SK-N-SH (cell line): Measurements from ENCODE around the gene NDUFS3. TPM values are rescaled to one million over a fixed set of nuclear protein-coding genes. Genes with fewer than 3 reads are reported as not detected.

ENCODE experiments used
- CTCF ChIA-PET: fragments of 300-600, 350-600 bp; formaldehyde crosslinking; extraction: SDS; loops from one replicate; lab custom pipeline; 2021; lab: Yijun Ruan, JAX
- POLR2A ChIA-PET: fragments of 350-600 bp; sonication (Branson Sonifier 250); formaldehyde crosslinking; extraction: SDS; loops from one replicate; lab custom pipeline; 2020; ENCODE audit warnings: antibody characterized with exemption, inconsistent platforms; lab: Yijun Ruan, JAX
- DNase-seq: peaks from one replicate; pipeline ENCODE4 v3.0.0; 2012
- H2AFZ ChIP-seq: fragments of 200-600 bp; sonication (generic); 2 replicates; pipeline ENCODE4 v1.8.1; 2016; ENCODE audit warnings: antibody characterized with exemption, mild to moderate bottlenecking, low read depth
- H3F3A ChIP-seq: fragments of 200-600 bp; sonication (generic); replicated peaks from 2 replicates; pipeline ENCODE3; 2016; ENCODE audit warnings: antibody characterized with exemption, mild to moderate bottlenecking; ENCODE audit not compliant: insufficient read depth
- H3K27ac ChIP-seq, 2 experiments: fragments of 200-500 bp in 1 of 2; fragments of 200-600 bp in 1 of 2; sonication (Bioruptor generic) in 1 of 2; sonication (generic), shearing (Covaris generic) in 1 of 2; 2 replicates each; pipeline versions ENCODE4 v1.5.1 to v1.6.1; 2014 to 2016; ENCODE audit warnings: low read depth in 2 of 2, inconsistent platforms in 1 of 2, low read length in 1 of 2, mild to moderate bottlenecking in 1 of 2, mixed read lengths in 1 of 2
- H3K27me3 ChIP-seq: fragments of 200-600 bp; sonication (generic), shearing (Covaris generic); 2 replicates; pipeline ENCODE4 v1.6.1; 2016; ENCODE audit warnings: mixed run types; ENCODE audit not compliant: insufficient read depth
- H3K36me3 ChIP-seq, 2 experiments: fragments of 200-500 bp in 1 of 2; fragments of 200-600 bp in 1 of 2; sonication (Bioruptor generic) in 1 of 2; sonication (generic) in 1 of 2; replicated peaks in 1 of 2; 2 replicates each; pipeline versions ENCODE3 to v1.5.1; 2014 to 2016; ENCODE audit warnings: low read length in 1 of 2, mild to moderate bottlenecking in 1 of 2; ENCODE audit not compliant: insufficient read depth in 2 of 2, control insufficient read depth in 1 of 2
- H3K4me1 ChIP-seq, 2 experiments: fragments of 200-500 bp in 1 of 2; fragments of 200-600 bp in 1 of 2; sonication (Bioruptor generic) in 1 of 2; sonication (generic), shearing (Covaris generic) in 1 of 2; 2 replicates each; pipeline versions ENCODE4 v1.5.1 to v1.6.1; 2014 to 2016; ENCODE audit warnings: low read depth in 1 of 2, low read length in 1 of 2, mixed run types in 1 of 2; ENCODE audit not compliant: insufficient read depth in 2 of 2, control insufficient read depth in 1 of 2
- H3K4me2 ChIP-seq: fragments of 200-600 bp; sonication (generic), shearing (Covaris generic); 2 replicates; pipeline ENCODE4 v1.6.1; 2017; ENCODE audit warnings: mixed run types
- H3K4me3 ChIP-seq, 2 experiments: fragments of 200-500 bp in 1 of 2; fragments of 200-600 bp in 1 of 2; sonication (Bioruptor generic) in 1 of 2; sonication (generic), shearing (Covaris generic) in 1 of 2; 2 replicates each; pipeline versions ENCODE4 v1.5.1 to v1.8.1; 2014 to 2016; ENCODE audit warnings: low read depth in 2 of 2, inconsistent platforms in 1 of 2, low read length in 1 of 2, mild to moderate bottlenecking in 1 of 2, mixed read lengths in 1 of 2, moderate library complexity in 1 of 2
- H3K79me2 ChIP-seq: fragments of 200-600 bp; sonication (generic); 2 replicates; pipeline ENCODE4 v1.8.1; 2017; ENCODE audit warnings: mild to moderate bottlenecking; ENCODE audit not compliant: insufficient read depth
- H3K9ac ChIP-seq: fragments of 200-600 bp; sonication (generic); 2 replicates; pipeline ENCODE4 v1.6.1; 2017; ENCODE audit warnings: mixed run types
- H3K9me2 ChIP-seq: fragments of 200-600 bp; sonication (generic); 2 replicates; pipeline ENCODE4 v1.6.1; 2017; ENCODE audit warnings: mixed run types
- H3K9me3 ChIP-seq: fragments of 200-600 bp; sonication (generic); 2 replicates; pipeline ENCODE4 v1.6.1; 2017; ENCODE audit warnings: mixed run types, mild to moderate bottlenecking, moderate library complexity
- H4K20me1 ChIP-seq: fragments of 200-600 bp; sonication (generic); 2 replicates; pipeline ENCODE4 v1.6.1; 2017; ENCODE audit warnings: mild to moderate bottlenecking, mixed run types; ENCODE audit not compliant: insufficient read depth
- ELF1 ChIP-seq: IDR thresholded peaks from 2 replicates; pipeline ENCODE4 v1.4.0; 2012
- EP300 ChIP-seq, 2 experiments: IDR thresholded peaks; 2 replicates each; pipeline versions ENCODE4 v1.4.0 to v1.6.1; 2012; ENCODE audit warnings: borderline replicate concordance in 1 of 2, low read depth in 1 of 2, low read length in 1 of 2
- GABPA ChIP-seq: IDR thresholded peaks from 2 replicates; pipeline ENCODE4 v1.4.0; 2012; ENCODE audit warnings: low read depth, mild to moderate bottlenecking
- JUND ChIP-seq: IDR thresholded peaks from 2 replicates; pipeline ENCODE4 v1.4.0; 2012
- MEF2A ChIP-seq: IDR thresholded peaks from 2 replicates; pipeline ENCODE4 v1.4.0; 2012; ENCODE audit warnings: low read depth, borderline replicate concordance
- NFIC ChIP-seq: IDR thresholded peaks from 2 replicates; pipeline ENCODE4 v1.4.0; 2012; ENCODE audit warnings: borderline replicate concordance
- NRF1 ChIP-seq: IDR thresholded peaks from 2 replicates; pipeline ENCODE4 v1.6.1; 2012; ENCODE audit warnings: low read depth, mild to moderate bottlenecking, low read length
- RCOR1 ChIP-seq: fragments of 150-350 bp; IDR thresholded peaks from 2 replicates; pipeline ENCODE4 v1.6.1; 2017; ENCODE audit warnings: antibody characterized with exemption, low read length
- SIN3A ChIP-seq: IDR thresholded peaks from 2 replicates; pipeline ENCODE4 v1.6.1; 2012; ENCODE audit warnings: low read depth, mild to moderate bottlenecking, low read length, moderate library complexity, borderline replicate concordance
- SMC3 ChIP-seq: IDR thresholded peaks from 2 replicates; pipeline ENCODE4 v1.6.1; 2012; ENCODE audit warnings: low read depth, low read length, improper control_type of control experiment
- TEAD4 ChIP-seq: IDR thresholded peaks from 2 replicates; pipeline ENCODE4 v1.4.0; 2012; ENCODE audit warnings: mild to moderate bottlenecking, borderline replicate concordance; ENCODE audit not compliant: insufficient read depth
- USF2 ChIP-seq: fragments of 150-350 bp; IDR thresholded peaks from 2 replicates; pipeline ENCODE4 v1.6.1; 2017; ENCODE audit warnings: antibody characterized with exemption, low read length, low read depth, borderline replicate concordance
- WGBS: methylation state at CpG from one replicate; pipeline ENCODE4 v1.1.6; 2017; ENCODE audit warnings: low lambda C conversion rate; 5-methylcytosine and 5-hydroxymethylcytosine counted together
- polyA plus RNA-seq, 3 experiments: library from polyadenylated mRNA; depleted of rRNA; stranded (reverse); fragments of >200 nt; gene quantifications; 2 replicates each; pipeline ENCODE4 v1.2.3, GENCODE V29; 2012
- TF ChIP-seq, protein P1 (sequence below): fragments of 200-600 bp; sonication (generic); IDR thresholded peaks from 2 replicates; pipeline ENCODE4 v1.6.1; 2017; ENCODE audit warnings: antibody characterized with exemption, mild to moderate bottlenecking, moderate library complexity
- TF ChIP-seq, protein P2 (sequence below): IDR thresholded peaks from 2 replicates; pipeline ENCODE4 v1.4.0; 2012; ENCODE audit warnings: low read depth, borderline replicate concordance
- TF ChIP-seq, protein P3 (sequence below): IDR thresholded peaks from 2 replicates; pipeline ENCODE4 v1.4.0; 2012; ENCODE audit warnings: low read depth, borderline replicate concordance
- TF ChIP-seq, protein P4 (sequence below): IDR thresholded peaks from 2 replicates; pipeline ENCODE4 v1.4.0; 2012; ENCODE audit warnings: low read depth

NDUFS3 gene
- polyA plus RNA-seq, 1 of the 3 experiments (the other 2 are of a cell fraction), result 150 TPM

DNA sequence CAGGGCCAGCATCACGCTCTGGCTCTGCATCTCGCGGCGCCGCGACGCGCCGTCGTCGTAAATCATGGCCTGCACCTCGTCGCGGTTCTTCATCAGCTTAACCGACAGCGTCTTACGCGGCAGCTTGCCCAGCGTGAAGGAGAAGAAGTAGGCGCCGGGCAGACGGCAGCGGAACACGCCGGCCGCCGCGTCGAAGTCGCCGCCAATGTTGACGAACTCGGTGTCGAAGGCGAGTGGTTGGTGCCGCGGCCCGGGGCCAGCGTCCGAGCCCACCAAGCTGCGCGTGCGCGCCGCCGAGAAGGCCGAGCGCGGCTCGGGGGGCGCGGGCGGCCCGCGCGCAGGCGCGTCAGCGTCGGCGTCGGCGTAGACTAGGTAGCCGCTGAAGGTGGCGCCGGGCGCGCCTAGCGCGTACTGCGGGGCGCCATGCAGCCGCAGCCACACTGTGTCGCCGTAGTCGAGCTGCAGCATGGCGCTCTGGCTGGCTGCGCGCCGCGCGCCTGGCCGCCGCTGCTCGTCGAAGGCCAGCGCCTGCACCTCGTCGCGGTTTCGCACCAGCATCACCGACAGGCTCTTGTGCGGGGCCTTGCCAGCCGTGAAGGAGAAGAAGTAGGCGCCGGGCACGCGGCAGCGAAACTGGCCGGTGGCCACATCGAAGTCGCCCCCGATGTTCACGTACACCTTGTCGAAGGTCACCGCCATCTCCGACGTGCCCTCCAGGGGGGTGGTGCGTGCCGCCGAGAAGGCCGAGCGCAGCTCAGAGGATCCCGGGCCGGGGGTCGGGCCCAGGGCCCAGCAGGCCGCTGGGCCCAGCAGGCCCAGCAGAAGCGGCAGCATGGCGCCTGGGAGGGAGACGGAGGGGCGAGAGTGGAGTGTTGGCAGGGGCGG, 11.3 kb downstream of the NDUFS3 start:
- Histone ChIP-seq H3K79me2 (no peaks in the 10 kb centered on the region), H3K4me2 (no peak overlapping the region), H3K36me3 (no peaks in the 10 kb centered on the region), H3K4me1 (peaks cover 0 to 9% of the 10 kb centered on the region in 2 experiments; a peak in 1 of 4 replicates), H3K9ac (no peak overlapping the region), H3K9me2 (no peaks in the 10 kb centered on the region), H2AFZ (no peak overlapping the region), H3K9me3 (no peaks in the 10 kb centered on the region), H3K4me3 (no peak overlapping the region), H3F3A (no peaks in the 10 kb centered on the region), H3K27me3 (peaks cover 13% of the 10 kb centered on the region; the same call in 1 of the 2 replicates), H4K20me1 (no peaks in the 10 kb centered on the region), H3K27ac (no peak overlapping the region)
- WGBS, result 98% methylated on average over 88 of the region's 122 CpGs
- POLR2A ChIA-PET, result no interaction called here
- DNase-seq, result no peak
- TF ChIP-seq, protein P1, sequence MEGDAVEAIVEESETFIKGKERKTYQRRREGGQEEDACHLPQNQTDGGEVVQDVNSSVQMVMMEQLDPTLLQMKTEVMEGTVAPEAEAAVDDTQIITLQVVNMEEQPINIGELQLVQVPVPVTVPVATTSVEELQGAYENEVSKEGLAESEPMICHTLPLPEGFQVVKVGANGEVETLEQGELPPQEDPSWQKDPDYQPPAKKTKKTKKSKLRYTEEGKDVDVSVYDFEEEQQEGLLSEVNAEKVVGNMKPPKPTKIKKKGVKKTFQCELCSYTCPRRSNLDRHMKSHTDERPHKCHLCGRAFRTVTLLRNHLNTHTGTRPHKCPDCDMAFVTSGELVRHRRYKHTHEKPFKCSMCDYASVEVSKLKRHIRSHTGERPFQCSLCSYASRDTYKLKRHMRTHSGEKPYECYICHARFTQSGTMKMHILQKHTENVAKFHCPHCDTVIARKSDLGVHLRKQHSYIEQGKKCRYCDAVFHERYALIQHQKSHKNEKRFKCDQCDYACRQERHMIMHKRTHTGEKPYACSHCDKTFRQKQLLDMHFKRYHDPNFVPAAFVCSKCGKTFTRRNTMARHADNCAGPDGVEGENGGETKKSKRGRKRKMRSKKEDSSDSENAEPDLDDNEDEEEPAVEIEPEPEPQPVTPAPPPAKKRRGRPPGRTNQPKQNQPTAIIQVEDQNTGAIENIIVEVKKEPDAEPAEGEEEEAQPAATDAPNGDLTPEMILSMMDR, result no peak
- TF ChIP-seq, protein P2, sequence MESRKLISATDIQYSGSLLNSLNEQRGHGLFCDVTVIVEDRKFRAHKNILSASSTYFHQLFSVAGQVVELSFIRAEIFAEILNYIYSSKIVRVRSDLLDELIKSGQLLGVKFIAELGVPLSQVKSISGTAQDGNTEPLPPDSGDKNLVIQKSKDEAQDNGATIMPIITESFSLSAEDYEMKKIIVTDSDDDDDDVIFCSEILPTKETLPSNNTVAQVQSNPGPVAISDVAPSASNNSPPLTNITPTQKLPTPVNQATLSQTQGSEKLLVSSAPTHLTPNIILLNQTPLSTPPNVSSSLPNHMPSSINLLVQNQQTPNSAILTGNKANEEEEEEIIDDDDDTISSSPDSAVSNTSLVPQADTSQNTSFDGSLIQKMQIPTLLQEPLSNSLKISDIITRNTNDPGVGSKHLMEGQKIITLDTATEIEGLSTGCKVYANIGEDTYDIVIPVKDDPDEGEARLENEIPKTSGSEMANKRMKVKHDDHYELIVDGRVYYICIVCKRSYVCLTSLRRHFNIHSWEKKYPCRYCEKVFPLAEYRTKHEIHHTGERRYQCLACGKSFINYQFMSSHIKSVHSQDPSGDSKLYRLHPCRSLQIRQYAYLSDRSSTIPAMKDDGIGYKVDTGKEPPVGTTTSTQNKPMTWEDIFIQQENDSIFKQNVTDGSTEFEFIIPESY, result no peak
- TF ChIP-seq TEAD4 (no peak), ELF1 (no peak), JUND (no peak), EP300 (IDR thresholded peaks at IDR 0.05; ENCODE audit: borderline replicate concordance in 1 of 2, low read depth in 1 of 2, low read length in 1 of 2) (no peak), MEF2A (no peak), NRF1 (no peak), SMC3 (no peak), SIN3A (no peak), GABPA (no peak), USF2 (no peak), RCOR1 (no peak), NFIC (no peak)
- TF ChIP-seq, protein P3, sequence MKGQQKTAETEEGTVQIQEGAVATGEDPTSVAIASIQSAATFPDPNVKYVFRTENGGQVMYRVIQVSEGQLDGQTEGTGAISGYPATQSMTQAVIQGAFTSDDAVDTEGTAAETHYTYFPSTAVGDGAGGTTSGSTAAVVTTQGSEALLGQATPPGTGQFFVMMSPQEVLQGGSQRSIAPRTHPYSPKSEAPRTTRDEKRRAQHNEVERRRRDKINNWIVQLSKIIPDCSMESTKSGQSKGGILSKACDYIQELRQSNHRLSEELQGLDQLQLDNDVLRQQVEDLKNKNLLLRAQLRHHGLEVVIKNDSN, result no peak
- TF ChIP-seq, protein P4, sequence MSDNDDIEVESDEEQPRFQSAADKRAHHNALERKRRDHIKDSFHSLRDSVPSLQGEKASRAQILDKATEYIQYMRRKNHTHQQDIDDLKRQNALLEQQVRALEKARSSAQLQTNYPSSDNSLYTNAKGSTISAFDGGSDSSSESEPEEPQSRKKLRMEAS, result no peak
- CTCF ChIA-PET, result interaction anchor here (0.6 kb wide), 1 partner anchor 32 kb away, joined by 3 read pairs; no protein-coding TSS in a partner anchor
